ENCODE measurements around the gene ZBTB17. TPM values are rescaled to one million over a fixed set of nuclear protein-coding genes. Genes with fewer than 3 reads are reported as not detected.
"Not testable (repeated sequence)": the region's sequence is repeated elsewhere in the genome, so short reads cannot be mapped to it uniquely, and the experiment has no call there.

The ZBTB17 gene
- total and polyA plus RNA-seq, 5 donors from 2014 or later, result 13.5 to 93.0 (median 18.1) TPM

DNA sequence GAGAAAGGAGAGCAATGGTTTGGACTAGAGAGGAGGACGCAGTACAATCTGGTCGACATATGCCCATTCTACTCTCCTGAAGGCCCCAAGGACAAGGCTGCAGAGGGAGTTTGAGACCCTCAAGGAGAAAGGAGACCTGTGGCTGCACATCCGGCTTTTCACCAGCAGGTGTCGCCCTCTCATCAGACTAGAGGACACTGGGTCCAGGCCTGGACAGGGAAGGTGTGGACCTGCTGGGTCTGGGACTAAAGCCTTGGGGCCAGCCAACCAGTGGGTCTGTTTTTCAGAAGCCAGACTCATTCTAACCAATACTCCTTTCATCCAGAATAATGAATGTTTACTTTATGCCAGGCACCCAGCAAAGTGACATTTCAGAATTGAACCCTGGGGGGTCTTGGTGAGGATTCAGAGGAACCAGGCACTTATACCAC is 33.1 kb upstream of the ZBTB17 start:
- Mint-ChIP-seq H3K27me3 (peaks cover 17% of the 10 kb centered on the region), H3K9me3 (no peaks in the 10 kb centered on the region), H3K4me1 (peaks cover 0 to 7% (median 1%) of the 10 kb centered on the region in 4 donors), H3K4me3 (no peak overlapping the region), H3K27ac (no peak overlapping the region), H3K36me3 (no peaks in the 10 kb centered on the region)
- Histone ChIP-seq H3K27ac (ENCODE audit: insufficient read depth, low read length, poor library complexity, severe bottlenecking) (no peak overlapping the region), H3K9me3 (ENCODE audit: control insufficient read depth in 2 of 2, low read length in 2 of 2) (no peaks in the 10 kb centered on the region), H3K27me3 (ENCODE audit: control insufficient read depth, insufficient read depth, low read length) (no peaks in the 10 kb centered on the region), H3K4me3 (ENCODE audit: low read depth, low read length) (no peak overlapping the region), H3K4me1 (ENCODE audit: control insufficient read depth, insufficient read depth, low read length, poor library complexity, severe bottlenecking) (peaks cover 13% of the 10 kb centered on the region), H3K36me3 (ENCODE audit: control insufficient read depth, insufficient read depth, low read length) (no peaks in the 10 kb centered on the region)
- ATAC-seq (ENCODE audit: low read depth in 2 of 2), result peak in 1 of 2 donors; percentile 50
- DNase-seq, result peak; percentile 58 to 62 (median 58)

DNA sequence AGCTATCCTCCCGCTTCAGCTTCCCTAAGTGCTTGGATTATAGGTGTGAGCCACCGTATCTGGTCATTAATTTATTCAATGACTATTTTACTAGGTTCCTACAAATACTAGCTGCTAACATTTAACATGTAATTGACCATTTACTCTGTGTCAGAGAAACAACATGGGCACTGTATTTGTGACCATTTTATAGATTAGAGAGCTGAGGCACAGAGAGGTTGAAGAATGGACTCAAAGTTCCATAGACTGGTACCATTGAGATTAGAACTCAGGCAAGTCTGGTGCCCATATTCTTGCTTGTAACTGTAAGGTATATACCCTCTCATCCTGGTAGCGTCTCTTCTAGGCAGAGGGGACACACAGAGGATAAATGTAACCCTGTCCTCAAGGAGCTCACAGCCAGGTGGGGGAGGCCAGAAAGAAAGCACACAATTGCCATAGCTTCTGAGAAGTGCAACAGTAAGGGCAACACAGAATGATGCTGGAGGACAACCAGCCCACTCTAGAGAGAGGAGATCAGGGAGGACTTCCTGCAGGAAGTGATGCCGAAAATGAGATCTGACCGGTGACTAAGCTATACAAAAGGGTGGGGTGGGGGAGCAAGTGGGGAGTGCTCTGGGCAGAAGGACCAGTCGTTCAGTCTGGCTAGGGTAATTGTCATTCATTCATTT is 31.9 kb upstream of the ZBTB17 start:
- peaks cover 0 to 7% (median 1%) of the 10 kb centered on the region in 4 donors for H3K4me1 Mint-ChIP-seq
- no peak for DNase-seq
- H3K27me3 Mint-ChIP-seq, result peaks cover 9% of the 10 kb centered on the region
- H3K4me3 Mint-ChIP-seq, result no peak overlapping the region
- Histone ChIP-seq H3K4me1 (ENCODE audit: control insufficient read depth, insufficient read depth, low read length, poor library complexity, severe bottlenecking) (peaks cover 7% of the 10 kb centered on the region), H3K27me3 (ENCODE audit: control insufficient read depth, insufficient read depth, low read length) (no peaks in the 10 kb centered on the region), H3K36me3 (ENCODE audit: control insufficient read depth, insufficient read depth, low read length) (no peaks in the 10 kb centered on the region), H3K27ac (ENCODE audit: insufficient read depth, low read length, poor library complexity, severe bottlenecking) (no peak overlapping the region), H3K4me3 (ENCODE audit: low read depth, low read length) (no peak overlapping the region), H3K9me3 (ENCODE audit: control insufficient read depth in 2 of 2, low read length in 2 of 2) (no peaks in the 10 kb centered on the region)
- no peaks in the 10 kb centered on the region for H3K36me3 Mint-ChIP-seq
- no peak overlapping the region for H3K27ac Mint-ChIP-seq
- no peaks in the 10 kb centered on the region for H3K9me3 Mint-ChIP-seq
- no peak for ATAC-seq (ENCODE audit: low read depth in 2 of 2)

DNA sequence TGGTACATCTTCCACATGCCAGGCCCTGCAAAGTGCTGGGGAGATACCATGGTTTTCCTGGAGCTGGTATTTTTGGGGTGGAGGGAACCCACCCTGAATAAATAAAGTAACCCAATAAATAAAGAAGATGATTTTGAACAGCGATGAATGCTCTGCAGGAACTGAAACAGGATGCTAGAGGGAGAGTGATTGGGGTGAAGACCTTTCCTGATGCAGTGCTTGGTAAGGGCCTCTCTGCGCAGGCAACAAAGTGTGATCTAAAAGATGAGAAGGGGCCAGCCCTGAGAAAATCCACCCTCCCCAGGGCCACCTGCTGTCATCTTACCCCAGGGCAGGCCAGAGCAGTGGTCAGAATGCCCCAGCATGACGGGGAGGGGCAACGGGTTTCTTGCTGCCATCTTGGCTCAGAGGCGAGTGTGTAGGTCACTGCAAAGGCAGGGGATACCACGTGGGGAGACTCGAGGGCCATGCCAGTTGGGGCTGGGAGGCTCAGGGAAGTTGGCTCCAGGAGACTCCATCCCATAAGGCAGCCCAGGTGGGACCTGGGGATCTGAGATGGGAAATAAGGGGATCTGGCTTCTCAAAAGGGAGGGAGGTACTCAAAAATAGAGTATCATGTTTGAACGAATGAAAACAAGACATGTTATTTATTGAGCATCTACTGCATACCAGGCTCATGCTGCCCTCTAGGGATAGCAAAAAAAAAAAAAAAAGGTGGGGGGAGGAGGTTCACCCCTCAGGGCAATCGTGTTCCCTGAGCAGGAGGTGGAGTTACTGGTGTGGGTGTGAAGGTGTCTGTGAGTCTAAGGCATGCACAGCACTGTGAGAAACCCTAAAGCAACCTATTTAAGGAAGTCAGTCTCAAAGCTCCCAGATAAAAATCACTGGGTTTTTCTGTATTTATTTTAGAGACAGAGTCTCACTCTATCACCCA is 30.9 kb upstream of the ZBTB17 start:
- Histone ChIP-seq H3K4me3 (ENCODE audit: low read depth, low read length) (no peak overlapping the region), H3K36me3 (ENCODE audit: control insufficient read depth, insufficient read depth, low read length) (no peaks in the 10 kb centered on the region), H3K9me3 (ENCODE audit: control insufficient read depth in 2 of 2, low read length in 2 of 2) (no peaks in the 10 kb centered on the region), H3K27ac (ENCODE audit: insufficient read depth, low read length, poor library complexity, severe bottlenecking) (no peak overlapping the region), H3K4me1 (ENCODE audit: control insufficient read depth, insufficient read depth, low read length, poor library complexity, severe bottlenecking) (no peaks in the 10 kb centered on the region), H3K27me3 (ENCODE audit: control insufficient read depth, insufficient read depth, low read length) (no peaks in the 10 kb centered on the region)
- Mint-ChIP-seq H3K27ac (no peak overlapping the region), H3K9me3 (no peaks in the 10 kb centered on the region), H3K27me3 (peaks cover 4% of the 10 kb centered on the region), H3K4me1 (peaks cover 0 to 3% (median 0%) of the 10 kb centered on the region in 4 donors), H3K4me3 (no peak overlapping the region), H3K36me3 (no peaks in the 10 kb centered on the region)
- ATAC-seq (ENCODE audit: low read depth in 2 of 2), result no peak
- peak in 1 of 3 donors; percentile 38 for DNase-seq

DNA sequence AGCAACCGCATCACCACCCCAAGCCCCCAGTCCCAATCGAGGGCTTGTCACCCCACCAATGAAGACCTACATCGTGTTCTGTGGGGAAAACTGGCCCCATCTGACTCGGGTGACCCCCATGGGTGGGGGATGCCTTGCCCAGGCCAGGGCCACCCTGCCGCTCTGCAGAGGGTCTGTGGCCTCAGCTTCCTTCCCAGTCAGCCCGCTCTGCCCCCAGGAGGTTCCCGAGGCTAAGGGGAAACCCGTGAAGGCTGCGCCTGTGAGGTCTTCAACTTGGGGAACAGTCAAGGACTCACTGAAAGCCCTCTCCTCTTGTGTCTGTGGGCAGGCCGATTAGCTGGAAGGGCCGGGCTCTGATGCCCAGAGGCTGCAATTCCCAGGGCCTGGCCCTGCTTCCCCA is 30.1 kb upstream of the ZBTB17 start:
- no peak overlapping the region for H3K4me3 ChIP-seq (ENCODE audit: low read depth, low read length)
- no peak for DNase-seq
- no peaks in the 10 kb centered on the region for H3K4me1 ChIP-seq (ENCODE audit: control insufficient read depth, insufficient read depth, low read length, poor library complexity, severe bottlenecking)
- Mint-ChIP-seq H3K9me3 (no peaks in the 10 kb centered on the region), H3K27me3 (peaks cover 4% of the 10 kb centered on the region), H3K36me3 (no peaks in the 10 kb centered on the region), H3K4me3 (no peak overlapping the region), H3K4me1 (peaks cover 0 to 3% (median 0%) of the 10 kb centered on the region in 4 donors), H3K27ac (no peak overlapping the region)
- no peak for ATAC-seq (ENCODE audit: low read depth in 2 of 2)
- no peaks in the 10 kb centered on the region for H3K9me3 ChIP-seq (ENCODE audit: control insufficient read depth in 2 of 2, low read length in 2 of 2)
- H3K27ac ChIP-seq (ENCODE audit: insufficient read depth, low read length, poor library complexity, severe bottlenecking), result no peak overlapping the region
- H3K36me3 ChIP-seq (ENCODE audit: control insufficient read depth, insufficient read depth, low read length), result no peaks in the 10 kb centered on the region
- no peaks in the 10 kb centered on the region for H3K27me3 ChIP-seq (ENCODE audit: control insufficient read depth, insufficient read depth, low read length)

DNA sequence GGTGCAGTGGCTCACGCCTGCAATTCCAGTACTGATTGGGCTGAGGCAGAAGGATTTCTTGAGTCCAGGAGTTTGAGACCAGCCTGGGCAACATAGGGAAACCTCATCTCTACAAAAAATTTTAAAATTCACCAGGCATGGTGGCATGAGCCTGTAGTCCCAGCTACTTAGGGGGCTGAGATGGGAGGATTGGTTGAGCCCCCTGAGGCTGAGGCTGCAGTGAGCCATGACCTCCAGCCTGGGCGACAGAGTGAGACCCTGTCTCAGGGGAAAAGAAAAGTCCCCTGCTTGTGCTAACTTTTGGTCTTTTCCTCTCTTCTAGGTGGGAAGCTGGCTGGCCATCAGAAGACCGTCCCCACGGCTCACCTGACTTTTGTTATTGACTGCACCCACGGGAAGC is 29.7 kb upstream of the ZBTB17 start:
- Histone ChIP-seq H3K36me3 (ENCODE audit: control insufficient read depth, insufficient read depth, low read length) (no peaks in the 10 kb centered on the region), H3K4me1 (ENCODE audit: control insufficient read depth, insufficient read depth, low read length, poor library complexity, severe bottlenecking) (no peaks in the 10 kb centered on the region), H3K27me3 (ENCODE audit: control insufficient read depth, insufficient read depth, low read length) (no peaks in the 10 kb centered on the region), H3K4me3 (ENCODE audit: low read depth, low read length) (no peak overlapping the region), H3K9me3 (ENCODE audit: control insufficient read depth in 2 of 2, low read length in 2 of 2) (no peaks in the 10 kb centered on the region), H3K27ac (ENCODE audit: insufficient read depth, low read length, poor library complexity, severe bottlenecking) (no peak overlapping the region)
- Mint-ChIP-seq H3K4me1 (peaks cover 0 to 3% (median 0%) of the 10 kb centered on the region in 4 donors), H3K27ac (no peak overlapping the region), H3K4me3 (no peak overlapping the region), H3K27me3 (peaks cover 8% of the 10 kb centered on the region), H3K9me3 (no peaks in the 10 kb centered on the region), H3K36me3 (no peaks in the 10 kb centered on the region)
- ATAC-seq (ENCODE audit: low read depth in 2 of 2) (no peak), DNase-seq (no peak)

DNA sequence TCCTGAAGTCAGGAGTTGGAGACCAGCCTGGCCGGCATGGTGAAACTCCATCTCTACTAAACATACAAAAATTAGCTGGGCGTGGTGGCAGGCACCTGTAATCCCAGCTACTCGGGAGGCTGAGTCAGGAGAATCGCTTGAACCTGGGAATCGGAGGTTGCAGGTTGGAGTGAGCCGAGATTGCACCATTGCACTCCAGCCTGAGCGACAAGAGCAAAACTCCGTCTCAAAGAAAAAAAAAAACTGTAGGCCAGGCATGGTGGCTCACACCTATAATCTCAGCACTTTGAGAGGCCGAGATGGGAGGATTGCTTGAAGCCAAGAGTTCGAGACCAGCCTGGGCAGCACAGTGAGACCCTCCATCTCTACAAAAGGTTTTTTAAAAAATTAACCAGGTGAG is 25.4 kb upstream of the ZBTB17 start:
- H3K9me3 Mint-ChIP-seq; H3K9me3 ChIP-seq (ENCODE audit: control insufficient read depth in 2 of 2, low read length in 2 of 2); DNase-seq; H3K36me3 ChIP-seq (ENCODE audit: control insufficient read depth, insufficient read depth, low read length); H3K4me1 ChIP-seq (ENCODE audit: control insufficient read depth, insufficient read depth, low read length, poor library complexity, severe bottlenecking); H3K36me3 Mint-ChIP-seq; H3K27ac Mint-ChIP-seq; H3K4me1 Mint-ChIP-seq; ATAC-seq (ENCODE audit: low read depth in 2 of 2); H3K4me3 Mint-ChIP-seq; H3K27me3 ChIP-seq (ENCODE audit: control insufficient read depth, insufficient read depth, low read length); H3K4me3 ChIP-seq (ENCODE audit: low read depth, low read length); H3K27ac ChIP-seq (ENCODE audit: insufficient read depth, low read length, poor library complexity, severe bottlenecking): not testable (repeated sequence)
- peaks cover 13% of the 10 kb centered on the region for H3K27me3 Mint-ChIP-seq

DNA sequence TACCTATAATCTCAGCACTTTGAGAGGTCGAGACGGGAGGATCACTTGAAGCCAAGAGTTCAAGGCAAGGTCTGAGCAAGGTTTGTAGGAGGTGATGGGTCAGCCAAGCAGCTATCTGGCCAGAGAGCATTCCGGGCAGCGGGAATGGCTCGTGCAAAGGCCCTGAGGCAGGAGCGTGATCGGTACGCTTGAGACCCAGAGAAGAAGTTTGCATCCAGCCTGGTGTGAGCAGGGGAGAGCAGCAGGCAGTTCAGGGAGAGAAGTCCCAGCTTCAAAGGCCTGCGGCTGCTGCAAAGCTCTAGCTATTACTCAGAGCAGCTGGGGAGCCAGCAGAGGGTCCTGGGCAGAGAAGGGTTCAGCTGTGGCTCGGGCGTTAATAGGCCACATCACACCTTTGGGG is 23.0 kb upstream of the ZBTB17 start:
- Histone ChIP-seq H3K4me1 (ENCODE audit: control insufficient read depth, insufficient read depth, low read length, poor library complexity, severe bottlenecking) (no peaks in the 10 kb centered on the region), H3K36me3 (ENCODE audit: control insufficient read depth, insufficient read depth, low read length) (no peaks in the 10 kb centered on the region), H3K9me3 (ENCODE audit: control insufficient read depth in 2 of 2, low read length in 2 of 2) (no peaks in the 10 kb centered on the region), H3K27ac (ENCODE audit: insufficient read depth, low read length, poor library complexity, severe bottlenecking) (no peak overlapping the region), H3K27me3 (ENCODE audit: control insufficient read depth, insufficient read depth, low read length) (no peaks in the 10 kb centered on the region), H3K4me3 (ENCODE audit: low read depth, low read length) (no peak overlapping the region)
- Mint-ChIP-seq H3K9me3 (no peaks in the 10 kb centered on the region), H3K36me3 (no peaks in the 10 kb centered on the region), H3K4me3 (no peak overlapping the region), H3K27ac (no peak overlapping the region), H3K27me3 (peaks cover 13% of the 10 kb centered on the region), H3K4me1 (no peaks in the 10 kb centered on the region)
- no peak for ATAC-seq (ENCODE audit: low read depth in 2 of 2)
- DNase-seq, result no peak
